GM12891 (cell line): Measurements from ENCODE around the gene TAPBPL.

Source experiments
- PAX5 ChIP-seq: IDR thresholded peaks from 2 replicates; pipeline ENCODE4 v1.6.1; 2011; ENCODE audit warnings: low read length, moderate library complexity, mild to moderate bottlenecking; ENCODE audit not compliant: insufficient read depth, severe bottlenecking
- POLR2A ChIP-seq: IDR thresholded peaks from 2 replicates; pipeline ENCODE4 v1.6.1; 2011; ENCODE audit warnings: low read depth, low read length, control low read depth
- POLR2AphosphoS5 ChIP-seq: IDR thresholded peaks from 2 replicates; pipeline ENCODE4 v1.6.1; 2011; ENCODE audit warnings: low read depth, low read length, control low read depth
- TAF1 ChIP-seq: IDR thresholded peaks from 2 replicates; pipeline ENCODE4 v1.6.1; 2011; ENCODE audit warnings: low read depth, low read length, control low read depth

- TF ChIP-seq POLR2AphosphoS5 (no peak), TAF1 (no peak), POLR2A (no peak), PAX5 (no peak)
Measured at GRCh38 chr12:6468283-6468575, 16.4 kb downstream of the TAPBPL start.
